Omental fat pad (tissue), 4 donors: Measurements from ENCODE around the gene ERCC3. TPM values are rescaled to one million over a fixed set of nuclear protein-coding genes. Genes with fewer than 3 reads are reported as not detected.

Experiments
- ATAC-seq: fragments of 150-250 bp; one replicate; pipeline ENCODE4 v1.9.1; 2016; ENCODE audit warnings: mild to moderate bottlenecking, moderate library complexity; ENCODE audit not compliant: low FRiP score
- DNase-seq: peaks from one replicate; pipeline ENCODE4 v3.0.0-alpha.2; 2019; ENCODE audit warnings: low spot score
- total RNA-seq, 4 donors: library from RNA; depleted of rRNA; stranded (reverse); fragments of >200 nt; gene quantifications; one replicate each; pipeline ENCODE4 v1.1.0, GENCODE V29; 2016
- TF ChIP-seq, protein P1 (sequence below), 3 donors: fragments of 450-650 bp; IDR thresholded peaks; one replicate each; pipeline ENCODE4 v1.5.1; 2016 to 2017; ENCODE audit warnings: antibody characterized with exemption in 3 of 3, mild to moderate bottlenecking in 3 of 3, moderate library complexity in 2 of 3

The ERCC3 gene
- total RNA-seq, 4 donors from 2014 or later = 27.7 to 58.8 (median 37.5) TPM

DNA sequence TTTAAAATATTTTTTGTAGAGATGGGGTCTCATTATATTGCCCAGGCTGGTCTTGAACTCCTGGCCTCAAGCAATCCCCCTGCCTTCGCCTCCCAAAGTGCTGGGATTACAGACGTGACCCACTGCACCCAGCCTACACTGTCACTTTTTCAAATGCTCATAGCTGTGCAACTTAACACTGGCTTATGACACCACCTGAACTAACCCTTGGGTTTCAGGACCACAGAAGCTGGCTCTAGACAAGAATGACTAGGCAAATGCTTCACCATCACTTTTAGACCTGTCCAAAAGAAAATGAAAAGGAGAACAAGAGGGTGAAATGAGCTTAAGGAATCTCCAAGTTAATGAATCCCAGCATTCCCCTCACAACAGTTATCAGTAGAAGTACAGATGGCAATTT lies 13.3 kb downstream of the ERCC3 start:
- DNase-seq (no peak), ATAC-seq (no peak)
- TF ChIP-seq, protein P1, sequence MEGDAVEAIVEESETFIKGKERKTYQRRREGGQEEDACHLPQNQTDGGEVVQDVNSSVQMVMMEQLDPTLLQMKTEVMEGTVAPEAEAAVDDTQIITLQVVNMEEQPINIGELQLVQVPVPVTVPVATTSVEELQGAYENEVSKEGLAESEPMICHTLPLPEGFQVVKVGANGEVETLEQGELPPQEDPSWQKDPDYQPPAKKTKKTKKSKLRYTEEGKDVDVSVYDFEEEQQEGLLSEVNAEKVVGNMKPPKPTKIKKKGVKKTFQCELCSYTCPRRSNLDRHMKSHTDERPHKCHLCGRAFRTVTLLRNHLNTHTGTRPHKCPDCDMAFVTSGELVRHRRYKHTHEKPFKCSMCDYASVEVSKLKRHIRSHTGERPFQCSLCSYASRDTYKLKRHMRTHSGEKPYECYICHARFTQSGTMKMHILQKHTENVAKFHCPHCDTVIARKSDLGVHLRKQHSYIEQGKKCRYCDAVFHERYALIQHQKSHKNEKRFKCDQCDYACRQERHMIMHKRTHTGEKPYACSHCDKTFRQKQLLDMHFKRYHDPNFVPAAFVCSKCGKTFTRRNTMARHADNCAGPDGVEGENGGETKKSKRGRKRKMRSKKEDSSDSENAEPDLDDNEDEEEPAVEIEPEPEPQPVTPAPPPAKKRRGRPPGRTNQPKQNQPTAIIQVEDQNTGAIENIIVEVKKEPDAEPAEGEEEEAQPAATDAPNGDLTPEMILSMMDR (IDR thresholded peaks at IDR 0.05) = no peak

GRCh38 chr2:127279781-127280180 lies 14.2 kb downstream of the ERCC3 start:
- no peak for ATAC-seq
- no peak for DNase-seq
- TF ChIP-seq, protein P1 (IDR thresholded peaks at IDR 0.05) = no peak

DNA sequence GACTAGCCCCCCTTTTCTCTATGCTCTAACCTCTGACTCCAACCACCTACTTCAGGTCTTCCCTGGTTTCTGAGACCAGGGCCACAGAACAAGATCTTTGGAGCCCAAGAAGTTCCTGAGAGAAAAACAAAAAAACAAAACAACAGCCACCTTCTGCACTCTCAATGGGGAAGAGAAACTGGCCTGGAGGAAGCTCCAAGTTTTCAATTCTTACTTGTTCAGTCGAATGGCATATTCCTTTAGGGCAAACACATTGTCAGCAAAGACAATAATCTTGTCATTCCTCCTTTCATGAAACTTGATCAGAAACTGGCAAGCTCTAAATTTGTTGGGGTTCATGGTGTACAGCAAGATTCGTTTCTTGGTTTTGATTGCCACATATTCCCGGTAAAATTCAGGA lies 15.0 kb downstream of the ERCC3 start:
- TF ChIP-seq, protein P1 (IDR thresholded peaks at IDR 0.05) = no peak
- no peak for DNase-seq
- no peak for ATAC-seq

DNA sequence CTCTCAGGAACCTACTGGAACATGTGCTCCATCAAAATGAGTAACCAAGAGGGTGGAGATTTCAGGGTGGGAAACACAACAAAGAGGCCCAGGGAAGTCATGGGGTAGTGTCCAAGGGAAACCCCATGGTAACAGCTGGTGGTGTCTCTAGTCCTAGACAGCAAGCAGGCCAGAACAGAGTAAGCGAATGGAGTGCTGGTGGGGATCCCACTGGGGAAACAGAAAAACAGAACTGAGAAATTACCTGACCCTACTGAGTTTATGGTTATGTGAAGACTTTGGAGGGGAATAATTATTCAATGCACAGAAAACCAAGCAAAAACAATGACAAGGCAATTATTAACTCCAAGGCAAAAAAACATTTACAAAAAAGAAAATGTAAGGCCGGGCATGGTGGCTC lies 16.9 kb downstream of the ERCC3 start:
- ATAC-seq (no peak), DNase-seq (no peak)
- TF ChIP-seq, protein P1 (IDR thresholded peaks at IDR 0.05) = no peak

- no peak for DNase-seq
- TF ChIP-seq, protein P1 (IDR thresholded peaks at IDR 0.05) = no peak
- no peak for ATAC-seq
Measured at GRCh38 chr2:127275789-127276188, 18.2 kb downstream of the ERCC3 start.

DNA sequence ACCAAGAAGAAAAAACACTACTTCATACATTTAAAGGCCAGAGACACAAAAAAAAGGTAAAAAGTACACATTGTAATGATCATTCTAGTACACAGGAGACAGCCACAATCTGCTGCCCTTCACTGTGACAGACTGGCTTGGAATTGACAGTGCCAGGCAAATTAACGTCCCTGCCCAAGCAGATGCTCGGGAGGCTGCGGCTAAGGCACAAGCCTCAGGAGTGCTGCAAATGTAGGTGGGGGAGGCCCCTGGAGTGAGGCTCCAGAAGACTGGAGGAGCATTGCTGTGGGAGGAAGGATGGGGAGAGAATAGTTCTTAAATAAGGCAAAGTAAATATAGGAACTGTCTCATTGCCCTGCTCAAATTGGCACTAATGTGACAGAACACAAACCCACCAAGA lies 18.6 kb downstream of the ERCC3 start:
- no peak for ATAC-seq

GRCh38 chr2:127270663-127271062 lies 23.3 kb downstream of the ERCC3 start:
- ATAC-seq = no peak
- DNase-seq = no peak
- TF ChIP-seq, protein P1 (IDR thresholded peaks at IDR 0.05) = no peak

More for the DNA sequence above, 18.6 kb downstream of the ERCC3 start:
- DNase-seq = no peak
- TF ChIP-seq, protein P1 (IDR thresholded peaks at IDR 0.05) = no peak
